ENCODE data around the gene ADGRA1.

- TF ChIP-seq EZH2 (IDR thresholded peaks at IDR 0.05; ENCODE audit: low read length, unreplicated experiment), result no peak
- TF ChIP-seq CTCF (conservative IDR thresholded peaks at IDR 0.05; ENCODE audit: low read depth, low read length), result no peak
- no peak; the same call in 1 of the 2 replicates for TF ChIP-seq EZH2phosphoT487 (IDR thresholded peaks at IDR 0.05; ENCODE audit: borderline replicate concordance, low read length)
Observed at GRCh38 chr10:133088179-133088955, 643 bp downstream of the ADGRA1 start.

Measured in PC-3 (cell line).